ENCODE data around the gene NTRK2. TPM values are rescaled to one million over a fixed set of nuclear protein-coding genes. Genes with fewer than 3 reads are reported as not detected.

The NTRK2 gene
- total and polyA plus RNA-seq, 4 donors: 0.26 to 1.4 (median 0.56) TPM

GRCh38 chr9:84799251-84799650 is 129.7 kb downstream of the NTRK2 start:
- Histone ChIP-seq H3K9me3 (ENCODE audit: control insufficient read depth in 4 of 4, low read length in 3 of 4) (no peaks in the 10 kb centered on the region), H3K4me1 (ENCODE audit: control insufficient read depth in 4 of 4, insufficient read depth in 4 of 4, low read length in 3 of 4) (peaks cover 0 to 3% (median under 1%) of the 10 kb centered on the region in 4 donors), H3K9ac (ENCODE audit: low read depth in 1 of 2, low read length in 2 of 2) (no peak overlapping the region), H3K36me3 (ENCODE audit: control insufficient read depth in 4 of 4, insufficient read depth in 3 of 4, low read depth in 1 of 4, low read length in 3 of 4) (no peaks in the 10 kb centered on the region), H3K4me3 (ENCODE audit: low read depth in 1 of 3, low read length in 3 of 3) (no peak overlapping the region), H3K27ac (ENCODE audit: low read depth in 1 of 2, low read length in 2 of 2) (no peak overlapping the region), H3K27me3 (ENCODE audit: control insufficient read depth in 4 of 4, insufficient read depth in 4 of 4, low read length in 3 of 4) (no peaks in the 10 kb centered on the region)
- DNase-seq (ENCODE audit: low spot score): no peak
- WGBS: 62% methylated on average over 2 of the region's 2 CpGs
- TF ChIP-seq NR2F2 (IDR thresholded peaks at IDR 0.05) (no peak), ATF3 (IDR thresholded peaks at IDR 0.05) (no peak)
- TF ChIP-seq, protein P1, sequence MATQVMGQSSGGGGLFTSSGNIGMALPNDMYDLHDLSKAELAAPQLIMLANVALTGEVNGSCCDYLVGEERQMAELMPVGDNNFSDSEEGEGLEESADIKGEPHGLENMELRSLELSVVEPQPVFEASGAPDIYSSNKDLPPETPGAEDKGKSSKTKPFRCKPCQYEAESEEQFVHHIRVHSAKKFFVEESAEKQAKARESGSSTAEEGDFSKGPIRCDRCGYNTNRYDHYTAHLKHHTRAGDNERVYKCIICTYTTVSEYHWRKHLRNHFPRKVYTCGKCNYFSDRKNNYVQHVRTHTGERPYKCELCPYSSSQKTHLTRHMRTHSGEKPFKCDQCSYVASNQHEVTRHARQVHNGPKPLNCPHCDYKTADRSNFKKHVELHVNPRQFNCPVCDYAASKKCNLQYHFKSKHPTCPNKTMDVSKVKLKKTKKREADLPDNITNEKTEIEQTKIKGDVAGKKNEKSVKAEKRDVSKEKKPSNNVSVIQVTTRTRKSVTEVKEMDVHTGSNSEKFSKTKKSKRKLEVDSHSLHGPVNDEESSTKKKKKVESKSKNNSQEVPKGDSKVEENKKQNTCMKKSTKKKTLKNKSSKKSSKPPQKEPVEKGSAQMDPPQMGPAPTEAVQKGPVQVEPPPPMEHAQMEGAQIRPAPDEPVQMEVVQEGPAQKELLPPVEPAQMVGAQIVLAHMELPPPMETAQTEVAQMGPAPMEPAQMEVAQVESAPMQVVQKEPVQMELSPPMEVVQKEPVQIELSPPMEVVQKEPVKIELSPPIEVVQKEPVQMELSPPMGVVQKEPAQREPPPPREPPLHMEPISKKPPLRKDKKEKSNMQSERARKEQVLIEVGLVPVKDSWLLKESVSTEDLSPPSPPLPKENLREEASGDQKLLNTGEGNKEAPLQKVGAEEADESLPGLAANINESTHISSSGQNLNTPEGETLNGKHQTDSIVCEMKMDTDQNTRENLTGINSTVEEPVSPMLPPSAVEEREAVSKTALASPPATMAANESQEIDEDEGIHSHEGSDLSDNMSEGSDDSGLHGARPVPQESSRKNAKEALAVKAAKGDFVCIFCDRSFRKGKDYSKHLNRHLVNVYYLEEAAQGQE (IDR thresholded peaks at IDR 0.05): no peak

GRCh38 chr9:84804951-84805694 is 135.6 kb downstream of the NTRK2 start:
- Histone ChIP-seq H3K4me1 (ENCODE audit: control insufficient read depth in 4 of 4, insufficient read depth in 4 of 4, low read length in 3 of 4) (peaks cover 0 to 9% (median 5%) of the 10 kb centered on the region in 4 donors), H3K9ac (ENCODE audit: low read depth in 1 of 2, low read length in 2 of 2) (no peak overlapping the region), H3K27ac (ENCODE audit: low read depth in 1 of 2, low read length in 2 of 2) (peak overlapping the region in 1 of 2 donors; percentile 18), H3K36me3 (ENCODE audit: control insufficient read depth in 4 of 4, insufficient read depth in 3 of 4, low read depth in 1 of 4, low read length in 3 of 4) (no peaks in the 10 kb centered on the region), H3K9me3 (ENCODE audit: control insufficient read depth in 4 of 4, low read length in 3 of 4) (no peaks in the 10 kb centered on the region), H3K4me3 (ENCODE audit: low read depth in 1 of 3, low read length in 3 of 3) (no peak overlapping the region), H3K27me3 (ENCODE audit: control insufficient read depth in 4 of 4, insufficient read depth in 4 of 4, low read length in 3 of 4) (no peaks in the 10 kb centered on the region)
- WGBS: 50% methylated on average over 5 of the region's 5 CpGs
- no peak for DNase-seq (ENCODE audit: low spot score)
- TF ChIP-seq, protein P2, sequence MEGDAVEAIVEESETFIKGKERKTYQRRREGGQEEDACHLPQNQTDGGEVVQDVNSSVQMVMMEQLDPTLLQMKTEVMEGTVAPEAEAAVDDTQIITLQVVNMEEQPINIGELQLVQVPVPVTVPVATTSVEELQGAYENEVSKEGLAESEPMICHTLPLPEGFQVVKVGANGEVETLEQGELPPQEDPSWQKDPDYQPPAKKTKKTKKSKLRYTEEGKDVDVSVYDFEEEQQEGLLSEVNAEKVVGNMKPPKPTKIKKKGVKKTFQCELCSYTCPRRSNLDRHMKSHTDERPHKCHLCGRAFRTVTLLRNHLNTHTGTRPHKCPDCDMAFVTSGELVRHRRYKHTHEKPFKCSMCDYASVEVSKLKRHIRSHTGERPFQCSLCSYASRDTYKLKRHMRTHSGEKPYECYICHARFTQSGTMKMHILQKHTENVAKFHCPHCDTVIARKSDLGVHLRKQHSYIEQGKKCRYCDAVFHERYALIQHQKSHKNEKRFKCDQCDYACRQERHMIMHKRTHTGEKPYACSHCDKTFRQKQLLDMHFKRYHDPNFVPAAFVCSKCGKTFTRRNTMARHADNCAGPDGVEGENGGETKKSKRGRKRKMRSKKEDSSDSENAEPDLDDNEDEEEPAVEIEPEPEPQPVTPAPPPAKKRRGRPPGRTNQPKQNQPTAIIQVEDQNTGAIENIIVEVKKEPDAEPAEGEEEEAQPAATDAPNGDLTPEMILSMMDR (IDR thresholded peaks at IDR 0.05; ENCODE audit: low read depth, low read length, missing input control): no peak

GRCh38 chr9:84807431-84807830 is 137.9 kb downstream of the NTRK2 start:
- 79% methylated on average over 5 of the region's 5 CpGs for WGBS

More at GRCh38 chr9:84807431-84807830, 137.9 kb downstream of the NTRK2 start:
- TF ChIP-seq, protein P2 (IDR thresholded peaks at IDR 0.05; ENCODE audit: low read depth, low read length, missing input control): no peak
- TF ChIP-seq FOXA2 (IDR thresholded peaks at IDR 0.05) (no peak), JUND (IDR thresholded peaks at IDR 0.05) (no peak)
- H3K36me3 ChIP-seq (ENCODE audit: control insufficient read depth in 4 of 4, insufficient read depth in 3 of 4, low read depth in 1 of 4, low read length in 3 of 4): no peaks in the 10 kb centered on the region
- peaks cover 0 to 9% (median 5%) of the 10 kb centered on the region in 4 donors for H3K4me1 ChIP-seq (ENCODE audit: control insufficient read depth in 4 of 4, insufficient read depth in 4 of 4, low read length in 3 of 4)
- DNase-seq (ENCODE audit: low spot score): no peak
- H3K4me3 ChIP-seq (ENCODE audit: low read depth in 1 of 3, low read length in 3 of 3): no peak overlapping the region
- no peak overlapping the region for H3K27ac ChIP-seq (ENCODE audit: low read depth in 1 of 2, low read length in 2 of 2)
- no peak overlapping the region for H3K9ac ChIP-seq (ENCODE audit: low read depth in 1 of 2, low read length in 2 of 2)
- H3K9me3 ChIP-seq (ENCODE audit: control insufficient read depth in 4 of 4, low read length in 3 of 4): no peaks in the 10 kb centered on the region
- H3K27me3 ChIP-seq (ENCODE audit: control insufficient read depth in 4 of 4, insufficient read depth in 4 of 4, low read length in 3 of 4): no peaks in the 10 kb centered on the region
